Fibroblast of lung (primary cell): ENCODE measurements around the gene SHISAL1. TPM values are rescaled to one million over a fixed set of nuclear protein-coding genes. Genes with fewer than 3 reads are reported as not detected.
"Not testable (repeated sequence)": the region's sequence is repeated elsewhere in the genome, so short reads cannot be mapped to it uniquely, and the experiment has no call there.

Experiments
- DNase-seq, 2 donors: peaks; one replicate each; pipeline versions ENCODE4 v3.0.0 to v3.0.0-alpha.2; 2010; ENCODE audit warnings: low read depth in 2 of 2
- H2AFZ ChIP-seq: 2 replicates; pipeline ENCODE4 v1.5.1; 2012; ENCODE audit warnings: low read length, control low read depth, inconsistent platforms
- H3K27ac ChIP-seq: 2 replicates; pipeline ENCODE4 v1.5.1; 2011; ENCODE audit warnings: low read length, control low read depth; ENCODE audit not compliant: insufficient read depth
- H3K27me3 ChIP-seq: 2 replicates; pipeline ENCODE4 v1.5.1; 2011; ENCODE audit warnings: mild to moderate bottlenecking, low read length; ENCODE audit not compliant: control insufficient read depth, insufficient read depth
- H3K36me3 ChIP-seq: 2 replicates; pipeline ENCODE4 v1.5.1; 2011; ENCODE audit warnings: low read length; ENCODE audit not compliant: control insufficient read depth, insufficient read depth
- H3K4me1 ChIP-seq: 2 replicates; pipeline ENCODE4 v1.5.1; 2011; ENCODE audit warnings: low read length; ENCODE audit not compliant: control insufficient read depth, insufficient read depth; ENCODE audit errors: extremely low read depth
- H3K4me2 ChIP-seq: 2 replicates; pipeline ENCODE4 v1.5.1; 2011; ENCODE audit warnings: low read length, control low read depth; ENCODE audit not compliant: insufficient read depth; ENCODE audit errors: extremely low read depth
- H3K4me3 ChIP-seq, 4 experiments: fragments of 200-600 bp in 1 of 4; sonication (generic) in 1 of 4; replicated peaks in 1 of 4; 2 replicates each; pipeline ENCODE4 v1.5.1; 2011 to 2016; ENCODE audit warnings: low read length in 4 of 4, low read depth in 3 of 4, mild to moderate bottlenecking in 3 of 4, control low read depth in 2 of 4, inconsistent platforms in 1 of 4, mixed read lengths in 1 of 4; ENCODE audit not compliant: insufficient read depth in 1 of 4; ENCODE audit errors: control extremely low read depth in 1 of 4
- H3K79me2 ChIP-seq: 2 replicates; pipeline ENCODE4 v1.5.1; 2012; ENCODE audit warnings: mild to moderate bottlenecking, low read length, inconsistent platforms; ENCODE audit not compliant: control insufficient read depth, insufficient read depth
- H3K9ac ChIP-seq: 2 replicates; pipeline ENCODE4 v1.5.1; 2011; ENCODE audit warnings: mild to moderate bottlenecking, low read length, control low read depth; ENCODE audit not compliant: insufficient read depth
- H3K9me3 ChIP-seq: 2 replicates; pipeline ENCODE4 v1.5.1; 2012; ENCODE audit warnings: low read depth, low read length; ENCODE audit not compliant: control insufficient read depth, insufficient read depth
- H4K20me1 ChIP-seq: 2 replicates; pipeline ENCODE4 v1.5.1; 2011; ENCODE audit warnings: low read length; ENCODE audit not compliant: control insufficient read depth, insufficient read depth; ENCODE audit errors: extremely low read depth
- EZH2 ChIP-seq: IDR thresholded peaks from 2 replicates; pipeline ENCODE4 v1.5.1; 2012; ENCODE audit warnings: low read length, control low read depth, mild to moderate bottlenecking; ENCODE audit errors: missing control alignments
- polyA plus RNA-seq, 2 donors: library from polyadenylated mRNA; depleted of rRNA in 1 of 2; stranded (reverse) in 1 of 2; unstranded in 1 of 2; fragments of >200 nt; gene quantifications; 2 replicates each; pipeline ENCODE4 v1.2.1, GENCODE V29; 2011 to 2012; ENCODE audit warnings: missing spikeins in 1 of 2
- total RNA-seq: library from RNA; depleted of rRNA; stranded (reverse); fragments of >200 nt; gene quantifications from 2 replicates; pipeline ENCODE4 v1.2.1, GENCODE V29; 2014
- TF ChIP-seq, protein P1 (sequence below), 2 donors: IDR thresholded peaks in 1 of 2; conservative IDR thresholded peaks in 1 of 2; 1 replicate in 1 of 2; 2 replicates in 1 of 2; pipeline ENCODE4 v1.5.1; 2011 to 2012; ENCODE audit warnings: low read length in 2 of 2, control low read depth in 1 of 2, inconsistent platforms in 1 of 2, low read depth in 1 of 2, mild to moderate bottlenecking in 1 of 2

The SHISAL1 gene
- total and polyA plus RNA-seq, 2 donors (not counting 1 experiment from before 2014, with no cell fraction given), result 0.73 to 3.5 TPM

DNA sequence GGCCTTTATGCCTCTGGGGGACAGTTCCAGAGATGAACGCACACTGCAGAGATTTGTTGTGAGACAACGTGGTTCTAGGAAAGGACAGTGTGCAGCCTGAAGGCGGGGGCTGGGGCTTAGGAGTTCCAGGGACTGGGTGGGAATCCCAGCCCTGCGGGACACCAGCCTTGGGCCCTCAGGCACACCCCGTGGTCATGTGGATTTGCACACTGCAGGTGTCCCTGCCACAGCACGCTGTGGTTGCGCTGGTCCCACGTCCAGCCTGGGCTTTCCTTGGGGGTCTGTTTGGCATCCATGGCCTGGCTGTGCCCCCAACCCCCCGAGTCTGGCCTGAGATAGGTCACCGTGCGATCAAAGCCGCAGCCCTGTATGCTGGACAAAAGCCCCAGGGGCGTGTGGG lies 7.3 kb downstream of the SHISAL1 start:
- Histone ChIP-seq H3K4me2 (no peak overlapping the region), H3K79me2 (no peaks in the 10 kb centered on the region), H2AFZ (no peak overlapping the region), H3K9me3 (no peaks in the 10 kb centered on the region), H4K20me1 (no peaks in the 10 kb centered on the region), H3K9ac (no peak overlapping the region), H3K27me3 (no peaks in the 10 kb centered on the region), H3K27ac (no peak overlapping the region), H3K4me3 (no peak overlapping the region), H3K4me1 (peaks cover 9% of the 10 kb centered on the region), H3K36me3 (no peaks in the 10 kb centered on the region)
- DNase-seq, result no peak
- TF ChIP-seq, protein P1, sequence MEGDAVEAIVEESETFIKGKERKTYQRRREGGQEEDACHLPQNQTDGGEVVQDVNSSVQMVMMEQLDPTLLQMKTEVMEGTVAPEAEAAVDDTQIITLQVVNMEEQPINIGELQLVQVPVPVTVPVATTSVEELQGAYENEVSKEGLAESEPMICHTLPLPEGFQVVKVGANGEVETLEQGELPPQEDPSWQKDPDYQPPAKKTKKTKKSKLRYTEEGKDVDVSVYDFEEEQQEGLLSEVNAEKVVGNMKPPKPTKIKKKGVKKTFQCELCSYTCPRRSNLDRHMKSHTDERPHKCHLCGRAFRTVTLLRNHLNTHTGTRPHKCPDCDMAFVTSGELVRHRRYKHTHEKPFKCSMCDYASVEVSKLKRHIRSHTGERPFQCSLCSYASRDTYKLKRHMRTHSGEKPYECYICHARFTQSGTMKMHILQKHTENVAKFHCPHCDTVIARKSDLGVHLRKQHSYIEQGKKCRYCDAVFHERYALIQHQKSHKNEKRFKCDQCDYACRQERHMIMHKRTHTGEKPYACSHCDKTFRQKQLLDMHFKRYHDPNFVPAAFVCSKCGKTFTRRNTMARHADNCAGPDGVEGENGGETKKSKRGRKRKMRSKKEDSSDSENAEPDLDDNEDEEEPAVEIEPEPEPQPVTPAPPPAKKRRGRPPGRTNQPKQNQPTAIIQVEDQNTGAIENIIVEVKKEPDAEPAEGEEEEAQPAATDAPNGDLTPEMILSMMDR (conservative IDR thresholded peaks at IDR 0.05 in 1 of 2, IDR thresholded peaks at IDR 0.05 in 1 of 2; ENCODE audit: low read depth in 1 of 2, low read length in 2 of 2), result no peak
- TF ChIP-seq EZH2, result no peak

DNA sequence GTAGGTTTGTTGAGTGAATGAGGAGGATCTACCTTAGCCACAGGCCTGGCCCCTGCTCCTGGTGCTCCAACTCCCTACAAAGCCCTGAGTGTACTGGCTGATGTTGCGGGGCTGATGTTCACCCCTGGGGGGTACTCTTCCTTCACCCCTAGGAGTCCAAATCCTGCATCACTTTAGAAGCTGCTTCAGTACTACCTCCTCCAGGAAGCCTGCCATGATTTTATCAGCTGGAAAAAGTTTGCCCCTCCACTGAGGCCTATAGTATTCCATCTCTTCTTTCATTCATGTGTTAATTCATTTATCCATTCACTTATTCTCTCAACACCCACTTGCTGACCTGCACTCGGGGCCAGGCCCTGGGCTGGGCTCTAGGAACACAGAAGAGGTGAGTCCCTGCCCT lies 7.8 kb downstream of the SHISAL1 start:
- no peak overlapping the region for H3K27ac ChIP-seq
- no peaks in the 10 kb centered on the region for H3K36me3 ChIP-seq
- no peaks in the 10 kb centered on the region for H3K9me3 ChIP-seq
- H2AFZ ChIP-seq, result no peak overlapping the region
- H3K4me2 ChIP-seq, result no peak overlapping the region
- H3K79me2 ChIP-seq, result no peaks in the 10 kb centered on the region
- peaks cover 4% of the 10 kb centered on the region for H3K27me3 ChIP-seq
- TF ChIP-seq, protein P1 (conservative IDR thresholded peaks at IDR 0.05 in 1 of 2, IDR thresholded peaks at IDR 0.05 in 1 of 2; ENCODE audit: low read depth in 1 of 2, low read length in 2 of 2), result no peak
- no peak for TF ChIP-seq EZH2
- no peaks in the 10 kb centered on the region for H4K20me1 ChIP-seq
- no peak overlapping the region for H3K9ac ChIP-seq
- peaks cover 7% of the 10 kb centered on the region for H3K4me1 ChIP-seq
- no peak overlapping the region for H3K4me3 ChIP-seq
- no peak for DNase-seq

DNA sequence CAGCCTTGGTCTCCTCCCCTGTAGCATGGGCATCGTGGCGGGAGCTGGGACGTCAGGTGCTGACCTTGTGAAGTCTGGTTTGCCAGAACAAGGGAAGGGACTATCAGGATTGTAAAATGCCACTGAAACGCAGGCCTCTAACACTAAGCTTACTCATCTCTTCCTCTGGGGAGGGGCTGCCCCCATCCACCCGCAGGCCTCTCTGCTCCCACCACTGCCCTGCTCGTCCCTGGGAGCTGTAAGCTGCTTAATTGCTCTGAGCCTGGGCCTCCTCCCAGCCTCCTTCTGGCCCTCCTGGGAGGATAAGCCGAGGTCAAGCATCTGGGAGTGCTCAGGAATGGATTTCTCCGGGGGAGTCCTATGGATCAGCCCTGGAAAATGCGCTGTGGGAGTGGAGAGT lies 8.4 kb downstream of the SHISAL1 start:
- H3K4me3 ChIP-seq, result no peak overlapping the region
- peaks cover 4% of the 10 kb centered on the region for H3K27me3 ChIP-seq
- H2AFZ ChIP-seq, result no peak overlapping the region
- DNase-seq, result peak in 1 of 2 donors; percentile 62
- no peaks in the 10 kb centered on the region for H3K36me3 ChIP-seq
- no peak overlapping the region for H3K9ac ChIP-seq
- no peak for TF ChIP-seq EZH2
- TF ChIP-seq, protein P1 (conservative IDR thresholded peaks at IDR 0.05 in 1 of 2, IDR thresholded peaks at IDR 0.05 in 1 of 2; ENCODE audit: low read depth in 1 of 2, low read length in 2 of 2), result no peak
- no peaks in the 10 kb centered on the region for H3K9me3 ChIP-seq
- H3K4me2 ChIP-seq, result no peak overlapping the region
- no peaks in the 10 kb centered on the region for H3K79me2 ChIP-seq
- no peaks in the 10 kb centered on the region for H4K20me1 ChIP-seq
- H3K4me1 ChIP-seq, result peaks cover 3% of the 10 kb centered on the region
- no peak overlapping the region for H3K27ac ChIP-seq

- not testable (repeated sequence) for H3K4me1 ChIP-seq, H4K20me1 ChIP-seq, H3K9ac ChIP-seq, H3K27me3 ChIP-seq, H3K79me2 ChIP-seq, H3K36me3 ChIP-seq, H3K4me2 ChIP-seq, DNase-seq, H3K4me3 ChIP-seq, H3K9me3 ChIP-seq, H3K27ac ChIP-seq, H2AFZ ChIP-seq
These were observed 10.4 kb downstream of the SHISAL1 start for GRCh38 chr22:44302363-44302762.
